GM12878 (cell line): Measurements from ENCODE around the gene OVCA2. TPM values are rescaled to one million over a fixed set of nuclear protein-coding genes. Genes with fewer than 3 reads are reported as not detected.

Source experiments
- CEBPB ChIP-seq, 2 experiments: fragments of 150-350 bp in 1 of 2; IDR thresholded peaks; 2 replicates each; pipeline ENCODE4 v1.6.1; 2012 to 2014; ENCODE audit warnings: low read depth in 2 of 2, low read length in 2 of 2, borderline replicate concordance in 1 of 2, inconsistent platforms in 1 of 2
- HDAC2 ChIP-seq: fragments of 200-600 bp; sonication (generic); IDR thresholded peaks from 2 replicates; pipeline ENCODE4 v1.6.1; 2017
- LARP7 ChIP-seq: fragments of 450-650 bp; IDR thresholded peaks from 2 replicates; pipeline ENCODE4 v1.6.1; 2017; ENCODE audit warnings: mild to moderate bottlenecking
- MEF2A ChIP-seq: IDR thresholded peaks from 2 replicates; pipeline ENCODE4 v1.6.1; 2011; ENCODE audit warnings: low read depth, mild to moderate bottlenecking, low read length, moderate library complexity; ENCODE audit not compliant: insufficient read depth
- NBN ChIP-seq: fragments of 450-650 bp; IDR thresholded peaks from 2 replicates; pipeline ENCODE4 v1.6.1; 2016
- NR2F1 ChIP-seq: fragments of 450-650 bp; conservative IDR thresholded peaks from 2 replicates; pipeline ENCODE4 v1.6.1; 2017; ENCODE audit warnings: mild to moderate bottlenecking
- POLR2A ChIP-seq: IDR thresholded peaks from 2 replicates; pipeline ENCODE4 v1.6.1; 2011; ENCODE audit warnings: low read depth, mild to moderate bottlenecking, low read length
- POLR2AphosphoS5 ChIP-seq: IDR thresholded peaks from 2 replicates; pipeline ENCODE4 v1.6.1; 2011; ENCODE audit warnings: mild to moderate bottlenecking, low read length, inconsistent platforms
- SMAD5 ChIP-seq: IDR thresholded peaks from 2 replicates; pipeline ENCODE4 v1.6.1; 2016; ENCODE audit warnings: antibody characterized with exemption, low read depth
- ZNF207 ChIP-seq: fragments of 450-650 bp; IDR thresholded peaks from 2 replicates; pipeline ENCODE4 v1.6.1; 2014; ENCODE audit warnings: antibody characterized with exemption, mild to moderate bottlenecking, borderline replicate concordance
- polyA plus RNA-seq, 11 experiments: library from polyadenylated mRNA; depleted of rRNA in 4 of 11; unstranded in 6 of 11; stranded (reverse) in 5 of 11; fragments of >200 nt; fragmentation: Nextera tagmentation in 4 of 11; fragmentation: Illumina TruSeq in 1 of 11; extraction: Ambion mirVana in 4 of 11; extraction: Trizol in 1 of 11; gene quantifications; 1 replicate in 1 of 11; 2 replicates in 10 of 11; pipeline versions ENCODE4 v1.2.1 to v1.2.3, GENCODE V29; 2011 to 2016; ENCODE audit warnings: inconsistent platforms in 2 of 11, missing spikeins in 2 of 11, low read depth in 1 of 11
- total RNA-seq, 4 experiments: library from RNA; depleted of rRNA in 3 of 4; stranded (reverse); fragments of >200 nt in 3 of 4; fragmentation: Illumina TruSeq in 1 of 4; extraction: Trizol in 1 of 4; gene quantifications; 2 replicates each; pipeline versions ENCODE4 v1.2.1 to v1.2.3, GENCODE V29; 2013 to 2021
- TF ChIP-seq, protein P1 (sequence below): fragments of 450-650 bp; IDR thresholded peaks from 2 replicates; pipeline ENCODE4 v1.6.1; 2017; ENCODE audit warnings: mild to moderate bottlenecking, moderate library complexity
- TF ChIP-seq, protein P2 (sequence below): fragments of 450-650 bp; IDR thresholded peaks from 2 replicates; pipeline ENCODE4 v1.6.1; 2017; ENCODE audit warnings: mild to moderate bottlenecking, moderate library complexity
- TF ChIP-seq, protein P3 (sequence below): IDR thresholded peaks from 2 replicates; pipeline ENCODE4 v1.6.1; 2011; ENCODE audit warnings: borderline replicate concordance, low read depth, mild to moderate bottlenecking, moderate library complexity, low read length; ENCODE audit not compliant: insufficient read depth, poor library complexity, severe bottlenecking
- TF ChIP-seq, protein P4 (sequence below): fragments of 450-650 bp; IDR thresholded peaks from 2 replicates; pipeline ENCODE4 v1.6.1; 2016; ENCODE audit warnings: mild to moderate bottlenecking
- TF ChIP-seq, protein P5 (sequence below): fragments of 450-650 bp; IDR thresholded peaks from 2 replicates; pipeline ENCODE4 v1.6.1; 2017; ENCODE audit warnings: mild to moderate bottlenecking

The OVCA2 gene
- total and polyA plus RNA-seq, 10 of the 15 experiments (the other 5 are each of a cell fraction or from before 2014, with no cell fraction given) = 6.1 to 75.3 (median 40.7) TPM

DNA sequence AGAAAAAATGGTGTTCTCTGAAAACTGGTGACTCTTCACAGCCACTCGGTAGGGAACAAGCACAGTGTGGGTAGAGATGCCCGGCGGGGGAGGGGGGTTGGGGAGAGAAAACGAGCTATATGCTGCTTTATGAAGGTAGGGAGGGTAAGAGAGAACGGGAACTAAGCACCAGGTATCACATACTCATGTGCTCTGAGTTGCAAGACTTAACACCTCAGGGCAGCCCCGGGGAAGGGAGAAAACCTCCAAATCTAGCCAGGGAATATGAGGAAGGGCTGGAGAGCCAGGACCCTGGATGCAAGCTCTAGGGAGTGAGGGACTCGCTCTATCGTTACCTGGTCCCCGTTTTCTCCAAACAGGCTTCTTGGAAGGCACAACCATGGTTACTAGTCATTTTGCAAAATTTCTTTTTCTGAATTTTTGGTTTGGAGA is 48.4 kb downstream of the OVCA2 start (continued):
- TF ChIP-seq, protein P1, sequence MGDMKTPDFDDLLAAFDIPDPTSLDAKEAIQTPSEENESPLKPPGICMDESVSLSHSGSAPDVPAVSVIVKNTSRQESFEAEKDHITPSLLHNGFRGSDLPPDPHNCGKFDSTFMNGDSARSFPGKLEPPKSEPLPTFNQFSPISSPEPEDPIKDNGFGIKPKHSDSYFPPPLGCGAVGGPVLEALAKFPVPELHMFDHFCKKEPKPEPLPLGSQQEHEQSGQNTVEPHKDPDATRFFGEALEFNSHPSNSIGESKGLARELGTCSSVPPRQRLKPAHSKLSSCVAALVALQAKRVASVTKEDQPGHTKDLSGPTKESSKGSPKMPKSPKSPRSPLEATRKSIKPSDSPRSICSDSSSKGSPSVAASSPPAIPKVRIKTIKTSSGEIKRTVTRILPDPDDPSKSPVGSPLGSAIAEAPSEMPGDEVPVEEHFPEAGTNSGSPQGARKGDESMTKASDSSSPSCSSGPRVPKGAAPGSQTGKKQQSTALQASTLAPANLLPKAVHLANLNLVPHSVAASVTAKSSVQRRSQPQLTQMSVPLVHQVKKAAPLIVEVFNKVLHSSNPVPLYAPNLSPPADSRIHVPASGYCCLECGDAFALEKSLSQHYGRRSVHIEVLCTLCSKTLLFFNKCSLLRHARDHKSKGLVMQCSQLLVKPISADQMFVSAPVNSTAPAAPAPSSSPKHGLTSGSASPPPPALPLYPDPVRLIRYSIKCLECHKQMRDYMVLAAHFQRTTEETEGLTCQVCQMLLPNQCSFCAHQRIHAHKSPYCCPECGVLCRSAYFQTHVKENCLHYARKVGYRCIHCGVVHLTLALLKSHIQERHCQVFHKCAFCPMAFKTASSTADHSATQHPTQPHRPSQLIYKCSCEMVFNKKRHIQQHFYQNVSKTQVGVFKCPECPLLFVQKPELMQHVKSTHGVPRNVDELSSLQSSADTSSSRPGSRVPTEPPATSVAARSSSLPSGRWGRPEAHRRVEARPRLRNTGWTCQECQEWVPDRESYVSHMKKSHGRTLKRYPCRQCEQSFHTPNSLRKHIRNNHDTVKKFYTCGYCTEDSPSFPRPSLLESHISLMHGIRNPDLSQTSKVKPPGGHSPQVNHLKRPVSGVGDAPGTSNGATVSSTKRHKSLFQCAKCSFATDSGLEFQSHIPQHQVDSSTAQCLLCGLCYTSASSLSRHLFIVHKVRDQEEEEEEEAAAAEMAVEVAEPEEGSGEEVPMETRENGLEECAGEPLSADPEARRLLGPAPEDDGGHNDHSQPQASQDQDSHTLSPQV = no peak
- TF ChIP-seq, protein P2, sequence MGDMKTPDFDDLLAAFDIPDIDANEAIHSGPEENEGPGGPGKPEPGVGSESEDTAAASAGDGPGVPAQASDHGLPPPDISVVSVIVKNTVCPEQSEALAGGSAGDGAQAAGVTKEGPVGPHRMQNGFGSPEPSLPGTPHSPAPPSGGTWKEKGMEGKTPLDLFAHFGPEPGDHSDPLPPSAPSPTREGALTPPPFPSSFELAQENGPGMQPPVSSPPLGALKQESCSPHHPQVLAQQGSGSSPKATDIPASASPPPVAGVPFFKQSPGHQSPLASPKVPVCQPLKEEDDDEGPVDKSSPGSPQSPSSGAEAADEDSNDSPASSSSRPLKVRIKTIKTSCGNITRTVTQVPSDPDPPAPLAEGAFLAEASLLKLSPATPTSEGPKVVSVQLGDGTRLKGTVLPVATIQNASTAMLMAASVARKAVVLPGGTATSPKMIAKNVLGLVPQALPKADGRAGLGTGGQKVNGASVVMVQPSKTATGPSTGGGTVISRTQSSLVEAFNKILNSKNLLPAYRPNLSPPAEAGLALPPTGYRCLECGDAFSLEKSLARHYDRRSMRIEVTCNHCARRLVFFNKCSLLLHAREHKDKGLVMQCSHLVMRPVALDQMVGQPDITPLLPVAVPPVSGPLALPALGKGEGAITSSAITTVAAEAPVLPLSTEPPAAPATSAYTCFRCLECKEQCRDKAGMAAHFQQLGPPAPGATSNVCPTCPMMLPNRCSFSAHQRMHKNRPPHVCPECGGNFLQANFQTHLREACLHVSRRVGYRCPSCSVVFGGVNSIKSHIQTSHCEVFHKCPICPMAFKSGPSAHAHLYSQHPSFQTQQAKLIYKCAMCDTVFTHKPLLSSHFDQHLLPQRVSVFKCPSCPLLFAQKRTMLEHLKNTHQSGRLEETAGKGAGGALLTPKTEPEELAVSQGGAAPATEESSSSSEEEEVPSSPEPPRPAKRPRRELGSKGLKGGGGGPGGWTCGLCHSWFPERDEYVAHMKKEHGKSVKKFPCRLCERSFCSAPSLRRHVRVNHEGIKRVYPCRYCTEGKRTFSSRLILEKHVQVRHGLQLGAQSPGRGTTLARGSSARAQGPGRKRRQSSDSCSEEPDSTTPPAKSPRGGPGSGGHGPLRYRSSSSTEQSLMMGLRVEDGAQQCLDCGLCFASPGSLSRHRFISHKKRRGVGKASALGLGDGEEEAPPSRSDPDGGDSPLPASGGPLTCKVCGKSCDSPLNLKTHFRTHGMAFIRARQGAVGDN = no peak
- TF ChIP-seq ZNF207 (0 out of 2 replicates have a peak, but pooled peaks have one; percentile 44), MEF2A (no peak), HDAC2 (no peak), NR2F1 (no peak), SMAD5 (0 out of 2 replicates have a peak, but pooled peaks have one; percentile 37), NBN (0 out of 2 replicates have a peak, but pooled peaks have one; percentile 45), POLR2AphosphoS5 (peak; percentile 63; the same call in 1 of the 2 replicates), CEBPB (IDR thresholded peaks at IDR 0.05; ENCODE audit: borderline replicate concordance in 1 of 2, low read depth in 2 of 2, low read length in 2 of 2) (no peak), LARP7 (peak; percentile 13; the same call in 1 of the 2 replicates), POLR2A (peak; percentile 38)
- TF ChIP-seq, protein P3, sequence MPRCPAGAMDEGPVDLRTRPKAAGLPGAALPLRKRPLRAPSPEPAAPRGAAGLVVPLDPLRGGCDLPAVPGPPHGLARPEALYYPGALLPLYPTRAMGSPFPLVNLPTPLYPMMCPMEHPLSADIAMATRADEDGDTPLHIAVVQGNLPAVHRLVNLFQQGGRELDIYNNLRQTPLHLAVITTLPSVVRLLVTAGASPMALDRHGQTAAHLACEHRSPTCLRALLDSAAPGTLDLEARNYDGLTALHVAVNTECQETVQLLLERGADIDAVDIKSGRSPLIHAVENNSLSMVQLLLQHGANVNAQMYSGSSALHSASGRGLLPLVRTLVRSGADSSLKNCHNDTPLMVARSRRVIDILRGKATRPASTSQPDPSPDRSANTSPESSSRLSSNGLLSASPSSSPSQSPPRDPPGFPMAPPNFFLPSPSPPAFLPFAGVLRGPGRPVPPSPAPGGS = no peak
- TF ChIP-seq, protein P4, sequence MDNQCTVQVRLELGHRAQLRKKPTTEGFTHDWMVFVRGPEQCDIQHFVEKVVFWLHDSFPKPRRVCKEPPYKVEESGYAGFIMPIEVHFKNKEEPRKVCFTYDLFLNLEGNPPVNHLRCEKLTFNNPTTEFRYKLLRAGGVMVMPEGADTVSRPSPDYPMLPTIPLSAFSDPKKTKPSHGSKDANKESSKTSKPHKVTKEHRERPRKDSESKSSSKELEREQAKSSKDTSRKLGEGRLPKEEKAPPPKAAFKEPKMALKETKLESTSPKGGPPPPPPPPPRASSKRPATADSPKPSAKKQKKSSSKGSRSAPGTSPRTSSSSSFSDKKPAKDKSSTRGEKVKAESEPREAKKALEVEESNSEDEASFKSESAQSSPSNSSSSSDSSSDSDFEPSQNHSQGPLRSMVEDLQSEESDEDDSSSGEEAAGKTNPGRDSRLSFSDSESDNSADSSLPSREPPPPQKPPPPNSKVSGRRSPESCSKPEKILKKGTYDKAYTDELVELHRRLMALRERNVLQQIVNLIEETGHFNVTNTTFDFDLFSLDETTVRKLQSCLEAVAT = peak; percentile 22
- TF ChIP-seq, protein P5, sequence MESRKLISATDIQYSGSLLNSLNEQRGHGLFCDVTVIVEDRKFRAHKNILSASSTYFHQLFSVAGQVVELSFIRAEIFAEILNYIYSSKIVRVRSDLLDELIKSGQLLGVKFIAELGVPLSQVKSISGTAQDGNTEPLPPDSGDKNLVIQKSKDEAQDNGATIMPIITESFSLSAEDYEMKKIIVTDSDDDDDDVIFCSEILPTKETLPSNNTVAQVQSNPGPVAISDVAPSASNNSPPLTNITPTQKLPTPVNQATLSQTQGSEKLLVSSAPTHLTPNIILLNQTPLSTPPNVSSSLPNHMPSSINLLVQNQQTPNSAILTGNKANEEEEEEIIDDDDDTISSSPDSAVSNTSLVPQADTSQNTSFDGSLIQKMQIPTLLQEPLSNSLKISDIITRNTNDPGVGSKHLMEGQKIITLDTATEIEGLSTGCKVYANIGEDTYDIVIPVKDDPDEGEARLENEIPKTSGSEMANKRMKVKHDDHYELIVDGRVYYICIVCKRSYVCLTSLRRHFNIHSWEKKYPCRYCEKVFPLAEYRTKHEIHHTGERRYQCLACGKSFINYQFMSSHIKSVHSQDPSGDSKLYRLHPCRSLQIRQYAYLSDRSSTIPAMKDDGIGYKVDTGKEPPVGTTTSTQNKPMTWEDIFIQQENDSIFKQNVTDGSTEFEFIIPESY = no peak
